GM12878 (cell line): Measurements from ENCODE around the gene BBX. TPM values are rescaled to one million over a fixed set of nuclear protein-coding genes. Genes with fewer than 3 reads are reported as not detected.

Experiments
- ASH2L ChIP-seq: fragments of 300-600, 200-600 bp; sonication (generic); IDR thresholded peaks from 2 replicates; pipeline ENCODE4 v1.6.1; 2017; ENCODE audit warnings: low read depth, mild to moderate bottlenecking, borderline replicate concordance
- CTCF ChIP-seq, 3 experiments: IDR thresholded peaks in 2 of 3; conservative IDR thresholded peaks in 1 of 3; 2 replicates each; pipeline ENCODE4 v1.5.1; 2011; ENCODE audit warnings: low read depth in 3 of 3, low read length in 3 of 3, mild to moderate bottlenecking in 3 of 3, control low read depth in 2 of 3, moderate library complexity in 2 of 3, inconsistent platforms in 1 of 3, mixed read lengths in 1 of 3; ENCODE audit not compliant: control insufficient read depth in 2 of 3, insufficient read depth in 1 of 3; ENCODE audit errors: extremely low read depth in 1 of 3
- RCOR1 ChIP-seq: conservative IDR thresholded peaks from 2 replicates; pipeline ENCODE4 v1.6.1; 2012; ENCODE audit warnings: low read depth, low read length, improper control_type of control experiment
- REST ChIP-seq: IDR thresholded peaks from 2 replicates; pipeline ENCODE4 v1.6.1; 2012; ENCODE audit warnings: mild to moderate bottlenecking, low read depth, low read length
- polyA plus RNA-seq, 11 experiments: library from polyadenylated mRNA; depleted of rRNA in 4 of 11; unstranded in 6 of 11; stranded (reverse) in 5 of 11; fragments of >200 nt; fragmentation: Nextera tagmentation in 4 of 11; fragmentation: Illumina TruSeq in 1 of 11; extraction: Ambion mirVana in 4 of 11; extraction: Trizol in 1 of 11; gene quantifications; 1 replicate in 1 of 11; 2 replicates in 10 of 11; pipeline versions ENCODE4 v1.2.1 to v1.2.3, GENCODE V29; 2011 to 2016; ENCODE audit warnings: inconsistent platforms in 2 of 11, missing spikeins in 2 of 11, low read depth in 1 of 11
- total RNA-seq, 4 experiments: library from RNA; depleted of rRNA in 3 of 4; stranded (reverse); fragments of >200 nt in 3 of 4; fragmentation: Illumina TruSeq in 1 of 4; extraction: Trizol in 1 of 4; gene quantifications; 2 replicates each; pipeline versions ENCODE4 v1.2.1 to v1.2.3, GENCODE V29; 2013 to 2021
- TF ChIP-seq, protein P1 (sequence below): fragments of 450-650 bp; IDR thresholded peaks from 2 replicates; pipeline ENCODE4 v1.6.1; 2017; ENCODE audit warnings: mild to moderate bottlenecking, moderate library complexity

BBX gene
- total and polyA plus RNA-seq, 10 of the 15 experiments (the other 5 are each of a cell fraction or from before 2014, with no cell fraction given) = 13.3 to 38.5 (median 32.0) TPM

- no peak for TF ChIP-seq CTCF (IDR thresholded peaks at IDR 0.05 in 2 of 3, conservative IDR thresholded peaks at IDR 0.05 in 1 of 3; ENCODE audit: control insufficient read depth in 2 of 3, extremely low read depth in 1 of 3, insufficient read depth in 1 of 3, low read depth in 3 of 3, low read length in 3 of 3)
- no peak for TF ChIP-seq ASH2L
- TF ChIP-seq, protein P1, sequence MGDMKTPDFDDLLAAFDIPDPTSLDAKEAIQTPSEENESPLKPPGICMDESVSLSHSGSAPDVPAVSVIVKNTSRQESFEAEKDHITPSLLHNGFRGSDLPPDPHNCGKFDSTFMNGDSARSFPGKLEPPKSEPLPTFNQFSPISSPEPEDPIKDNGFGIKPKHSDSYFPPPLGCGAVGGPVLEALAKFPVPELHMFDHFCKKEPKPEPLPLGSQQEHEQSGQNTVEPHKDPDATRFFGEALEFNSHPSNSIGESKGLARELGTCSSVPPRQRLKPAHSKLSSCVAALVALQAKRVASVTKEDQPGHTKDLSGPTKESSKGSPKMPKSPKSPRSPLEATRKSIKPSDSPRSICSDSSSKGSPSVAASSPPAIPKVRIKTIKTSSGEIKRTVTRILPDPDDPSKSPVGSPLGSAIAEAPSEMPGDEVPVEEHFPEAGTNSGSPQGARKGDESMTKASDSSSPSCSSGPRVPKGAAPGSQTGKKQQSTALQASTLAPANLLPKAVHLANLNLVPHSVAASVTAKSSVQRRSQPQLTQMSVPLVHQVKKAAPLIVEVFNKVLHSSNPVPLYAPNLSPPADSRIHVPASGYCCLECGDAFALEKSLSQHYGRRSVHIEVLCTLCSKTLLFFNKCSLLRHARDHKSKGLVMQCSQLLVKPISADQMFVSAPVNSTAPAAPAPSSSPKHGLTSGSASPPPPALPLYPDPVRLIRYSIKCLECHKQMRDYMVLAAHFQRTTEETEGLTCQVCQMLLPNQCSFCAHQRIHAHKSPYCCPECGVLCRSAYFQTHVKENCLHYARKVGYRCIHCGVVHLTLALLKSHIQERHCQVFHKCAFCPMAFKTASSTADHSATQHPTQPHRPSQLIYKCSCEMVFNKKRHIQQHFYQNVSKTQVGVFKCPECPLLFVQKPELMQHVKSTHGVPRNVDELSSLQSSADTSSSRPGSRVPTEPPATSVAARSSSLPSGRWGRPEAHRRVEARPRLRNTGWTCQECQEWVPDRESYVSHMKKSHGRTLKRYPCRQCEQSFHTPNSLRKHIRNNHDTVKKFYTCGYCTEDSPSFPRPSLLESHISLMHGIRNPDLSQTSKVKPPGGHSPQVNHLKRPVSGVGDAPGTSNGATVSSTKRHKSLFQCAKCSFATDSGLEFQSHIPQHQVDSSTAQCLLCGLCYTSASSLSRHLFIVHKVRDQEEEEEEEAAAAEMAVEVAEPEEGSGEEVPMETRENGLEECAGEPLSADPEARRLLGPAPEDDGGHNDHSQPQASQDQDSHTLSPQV = no peak
- TF ChIP-seq REST = no peak
- TF ChIP-seq RCOR1 = no peak
- TF ChIP-seq, all 136 proteins: peak for 0
Observed at GRCh38 chr3:107668416-107668815, 145.7 kb downstream of the BBX start (continued).
